ENCODE measurements around the gene ZRANB1.

- TF ChIP-seq POLR2AphosphoS5 (IDR thresholded peaks at IDR 0.05; ENCODE audit: low read depth, low read length) (no peak), TAF1 (IDR thresholded peaks at IDR 0.05; ENCODE audit: borderline replicate concordance, low read depth, low read length) (no peak)
Measured at GRCh38 chr10:124949543-124949942, 7.6 kb downstream of the ZRANB1 start.

Measured in GM12892 (cell line).